HG03520 (cell line): ENCODE data around the gene HDAC5.
"Not testable (repeated sequence)": the region's sequence is repeated elsewhere in the genome, so short reads cannot be mapped to it uniquely, and the experiment has no call there.

Experiments used
- ATAC-seq: cut with Tn5 transposase; IDR thresholded peaks from one replicate; pipeline ENCODE4 v1.9.1; 2021; ENCODE audit warnings: mild to moderate bottlenecking, moderate library complexity; ENCODE audit not compliant: unreplicated experiment

The HDAC5 gene

GRCh38 chr17:44071198-44071520, 52.3 kb downstream of the HDAC5 start:
- ATAC-seq, result peak; percentile 26

- ATAC-seq, result peak; percentile 55
Measured at GRCh38 chr17:44070455-44071197, 52.8 kb downstream of the HDAC5 start, which contains the start of gene G6PC3. TSS of gene G6PC3 (plus strand) at chr17:44070735. CDS start at chr17:44070966, 231 bp downstream.

GRCh38 chr17:44069974-44070454, 53.4 kb downstream of the HDAC5 start:
- ATAC-seq, result no peak

GRCh38 chr17:44067545-44067940, 55.9 kb downstream of the HDAC5 start:
- no peak for ATAC-seq

GRCh38 chr17:44066204-44066930, 57.1 kb downstream of the HDAC5 start, which contains the start of gene LSM12:
TSS of gene LSM12 (minus strand) at chr17:44066671. CDS start at chr17:44066587, 84 bp downstream.
- peak; percentile 62 for ATAC-seq

GRCh38 chr17:44065668-44066203, 57.7 kb downstream of the HDAC5 start:
- no peak for ATAC-seq

- no peak for ATAC-seq
Measured at GRCh38 chr17:44063704-44064639, 59.5 kb downstream of the HDAC5 start.

GRCh38 chr17:44062871-44063270, 60.6 kb downstream of the HDAC5 start:
- no peak for ATAC-seq

- ATAC-seq, result no peak
Measured at GRCh38 chr17:44061446-44061845, 62.0 kb downstream of the HDAC5 start.

- ATAC-seq, result no peak
Measured at GRCh38 chr17:44059101-44059892, 64.1 kb downstream of the HDAC5 start.

GRCh38 chr17:44053125-44053872, 70.1 kb downstream of the HDAC5 start:
- no peak for ATAC-seq

GRCh38 chr17:44049294-44050060, 74.0 kb downstream of the HDAC5 start:
- no peak for ATAC-seq

- not testable (repeated sequence) for ATAC-seq
Measured at GRCh38 chr17:44046893-44047292, 76.5 kb downstream of the HDAC5 start.

- ATAC-seq, result no peak
Measured at GRCh38 chr17:44045486-44045885, 78.0 kb downstream of the HDAC5 start.

GRCh38 chr17:44044071-44044470, 79.4 kb downstream of the HDAC5 start:
- no peak for ATAC-seq

GRCh38 chr17:44043272-44043696, 80.2 kb downstream of the HDAC5 start:
- ATAC-seq, result no peak

- ATAC-seq, result no peak
Measured at GRCh38 chr17:44039829-44040635, 83.4 kb downstream of the HDAC5 start.

- ATAC-seq, result no peak
Measured at GRCh38 chr17:44038604-44039011, 84.8 kb downstream of the HDAC5 start.
